CD4-positive, alpha-beta T cell (primary cell): ENCODE data around the gene SSBP3. TPM values are rescaled to one million over a fixed set of nuclear protein-coding genes. Genes with fewer than 3 reads are reported as not detected.

ENCODE experiments used
- ATAC-seq: fragments of 200-7000 bp; cut with Tn5 transposase; one replicate; pipeline ENCODE4 v1.10.0; 2022; ENCODE audit warnings: mild to moderate bottlenecking; ENCODE audit not compliant: poor library complexity
- CTCF ChIA-PET: fragments of 350-600 bp; sonication (Branson Sonifier 250); formaldehyde crosslinking; loops from one replicate; lab custom pipeline; 2021; ENCODE audit warnings: antibody characterized with exemption, inconsistent platforms; lab: Charles Lee
- POLR2A ChIA-PET: fragments of 350-600 bp; sonication (Branson Sonifier 250); formaldehyde crosslinking; loops from one replicate; lab custom pipeline; 2021; ENCODE audit warnings: antibody characterized with exemption, inconsistent platforms; lab: Charles Lee
- DNase-seq, 14 experiments: peaks; one replicate each; pipeline ENCODE4 v3.0.0-alpha.2; 2013 to 2020; ENCODE audit warnings: mixed read lengths in 2 of 14
- H3K27ac ChIP-seq, 2 donors: one replicate each; pipeline versions ENCODE4 v1.5.1 to v1.7.0; 2013; ENCODE audit warnings: low read length in 2 of 2, low read depth in 1 of 2, mild to moderate bottlenecking in 1 of 2
- H3K27me3 ChIP-seq, 2 experiments: 1 replicate in 1 of 2; 2 replicates in 1 of 2; pipeline versions ENCODE4 v1.6.1 to v1.7.0; 2013; ENCODE audit warnings: low read length in 2 of 2, control low read depth in 1 of 2, mild to moderate bottlenecking in 1 of 2, moderate library complexity in 1 of 2; ENCODE audit not compliant: insufficient read depth in 2 of 2, control insufficient read depth in 1 of 2
- H3K36me3 ChIP-seq: one replicate; pipeline ENCODE4 v1.6.1; 2013; ENCODE audit warnings: low read length, control low read depth; ENCODE audit not compliant: insufficient read depth
- H3K4me1 ChIP-seq: one replicate; pipeline ENCODE4 v1.6.1; 2013; ENCODE audit warnings: low read length, control low read depth; ENCODE audit not compliant: insufficient read depth
- H3K4me3 ChIP-seq: one replicate; pipeline ENCODE4 v1.5.1; 2013; ENCODE audit warnings: mild to moderate bottlenecking, low read length, moderate library complexity
- H3K9me3 ChIP-seq, 2 experiments: 1 replicate in 1 of 2; 2 replicates in 1 of 2; pipeline versions ENCODE4 v1.6.1 to v1.7.0; 2013; ENCODE audit warnings: low read length in 2 of 2, mild to moderate bottlenecking in 2 of 2, control low read depth in 1 of 2, moderate library complexity in 1 of 2; ENCODE audit not compliant: control insufficient read depth in 1 of 2, insufficient read depth in 1 of 2
- H3K27ac Mint-ChIP-seq: one replicate; pipeline ENCODE4 v1.8.0; 2020; ENCODE audit warnings: mixed read lengths
- H3K27me3 Mint-ChIP-seq: one replicate; pipeline ENCODE4 v1.8.0; 2021; ENCODE audit warnings: mixed read lengths
- H3K36me3 Mint-ChIP-seq: one replicate; pipeline ENCODE4 v1.8.0; 2021; ENCODE audit warnings: low read depth, mixed read lengths
- H3K4me1 Mint-ChIP-seq: one replicate; pipeline ENCODE4 v1.8.0; 2021; ENCODE audit warnings: low read depth, mixed read lengths
- H3K4me3 Mint-ChIP-seq: one replicate; pipeline ENCODE4 v1.8.0; 2020; ENCODE audit warnings: mild to moderate bottlenecking, mixed read lengths
- H3K9me3 Mint-ChIP-seq: one replicate; pipeline ENCODE4 v1.8.0; 2020; ENCODE audit warnings: mixed read lengths
- CTCF ChIP-seq: fragments of 200-600 bp; IDR thresholded peaks from one replicate; pipeline ENCODE4 v1.8.0; 2022; ENCODE audit warnings: antibody characterized with exemption, mild to moderate bottlenecking
- intact Hi-C, 2 experiments: fragments of 100-400 bp; cut with DNase I in 1 of 2; cut with micrococcal nuclease in 1 of 2; formaldehyde crosslinking; loops; one replicate each; pipeline versions ENCODE4 v1.15.1 to v1.9.0; 2023 to 2025; cut with DNase I, micrococcal nuclease
- total RNA-seq, 174 experiments: library from RNA in 2 of 174; stranded (reverse) in 2 of 174; gene quantifications; one replicate each; pipeline ENCODE4 v1.2.3 and lab custom pipeline; 2021 to 2026

The SSBP3 gene
- total RNA-seq, 2 experiments from 2014 or later, result 50.6 to 52.4 TPM

GRCh38 chr1:54405898-54406293, 298 bp downstream of the SSBP3 start:
- DNase-seq, result no peak
- POLR2A ChIA-PET, result interaction anchor here (0.8 to 2.5 kb wide), 13 partner anchors 22 to 353 kb away, joined by 3 to 138 read pairs (median 7); partner anchors contain the start of genes CYB5RL, MRPL37, TCEANC2 and TMEM59
- Mint-ChIP-seq H3K27ac (no peak overlapping the region), H3K4me1 (peaks cover 78% of the 10 kb centered on the region), H3K9me3 (no peaks in the 10 kb centered on the region), H3K27me3 (no peaks in the 10 kb centered on the region), H3K4me3 (no peak overlapping the region), H3K36me3 (peaks cover 42% of the 10 kb centered on the region)
- H3K27ac ChIP-seq, result no peak overlapping the region
- intact Hi-C loops, result loop anchor here (2.0 to 10.0 kb wide), 10 partner anchors 49 to 569 kb away; partner anchors contain the start of genes TCEANC2 (in 2 of the 2), TMEM59 (in 2 of the 2), NDC1 (in 1 of the 2) and PARS2 (in 1 of the 2)
- H3K27me3 ChIP-seq, result no peaks in the 10 kb centered on the region
- peaks cover 68% of the 10 kb centered on the region for H3K4me1 ChIP-seq
- H3K4me3 ChIP-seq, result peak overlapping the region; percentile 74
- no peaks in the 10 kb centered on the region for H3K9me3 ChIP-seq
- H3K36me3 ChIP-seq, result peaks cover 23% of the 10 kb centered on the region
- no peak for ATAC-seq
- no peak for TF ChIP-seq CTCF
- CTCF ChIA-PET, result interaction anchor here (2.3 kb wide), 2 partner anchors 81 to 83 kb away, joined by 10 to 26 read pairs; no protein-coding TSS in a partner anchor

GRCh38 chr1:54404939-54405897, 976 bp downstream of the SSBP3 start:
- Mint-ChIP-seq H3K4me3 (peak overlapping the region; percentile 92), H3K27me3 (no peaks in the 10 kb centered on the region), H3K36me3 (peaks cover 49% of the 10 kb centered on the region), H3K4me1 (peaks cover 78% of the 10 kb centered on the region), H3K9me3 (no peaks in the 10 kb centered on the region), H3K27ac (peak overlapping the region; percentile 85)
- Histone ChIP-seq H3K36me3 (peaks cover 30% of the 10 kb centered on the region), H3K4me3 (peak overlapping the region; percentile 74), H3K9me3 (no peaks in the 10 kb centered on the region), H3K27ac (no peak overlapping the region), H3K4me1 (peaks cover 72% of the 10 kb centered on the region), H3K27me3 (no peaks in the 10 kb centered on the region)
- TF ChIP-seq CTCF, result no peak
- ChIA-PET POLR2A (interaction anchor here (0.7 to 2.5 kb wide), 10 partner anchors 22 to 352 kb away, joined by 3 to 138 read pairs (median 6); partner anchors contain the start of genes CYB5RL, MRPL37, TCEANC2 and TMEM59), CTCF (interaction anchor here (1.9 kb wide), 1 partner anchor 84 kb away, joined by 13 read pairs; no protein-coding TSS in a partner anchor)
- DNase-seq (peak in 5 of 14 experiments; percentile 15 to 48 (median 42)), ATAC-seq (no peak)
- intact Hi-C loops, result loop anchor here (2.0 to 10.0 kb wide), 9 partner anchors 123 to 568 kb away; partner anchors contain the start of genes TCEANC2 (in 2 of the 2), TMEM59 (in 2 of the 2), IFT25 (in 1 of the 2) and LRRC42 (in 1 of the 2)

GRCh38 chr1:54404263-54404662, 1.9 kb downstream of the SSBP3 start:
- Mint-ChIP-seq H3K27me3 (no peaks in the 10 kb centered on the region), H3K36me3 (peaks cover 58% of the 10 kb centered on the region), H3K9me3 (no peaks in the 10 kb centered on the region), H3K4me3 (peak overlapping the region; percentile 92), H3K4me1 (peaks cover 77% of the 10 kb centered on the region), H3K27ac (peak overlapping the region; percentile 85)
- ATAC-seq, result no peak
- POLR2A ChIA-PET, result interaction anchor here (1.0 to 1.6 kb wide), 2 partner anchors 204 to 351 kb away, joined by 3 to 9 read pairs; partner anchors contain the start of genes CYB5RL, MRPL37, TCEANC2 and TMEM59
- no peak for TF ChIP-seq CTCF
- peak overlapping the region; percentile 74 for H3K4me3 ChIP-seq
- CTCF ChIA-PET, result interaction anchor here (1.9 kb wide), 1 partner anchor 85 kb away, joined by 13 read pairs; no protein-coding TSS in a partner anchor
- intact Hi-C loops, result loop anchor here (2.0 to 10.0 kb wide), 4 partner anchors 122 to 457 kb away; partner anchors contain the start of genes IFT25 (in 1 of the 2), LRRC42 (in 1 of the 2), TCEANC2 (in 1 of the 2) and TMEM59 (in 1 of the 2)
- no peak overlapping the region for H3K27ac ChIP-seq
- H3K4me1 ChIP-seq, result peaks cover 63% of the 10 kb centered on the region
- H3K36me3 ChIP-seq, result peaks cover 39% of the 10 kb centered on the region
- no peak for DNase-seq
- H3K27me3 ChIP-seq, result no peaks in the 10 kb centered on the region
- H3K9me3 ChIP-seq, result no peaks in the 10 kb centered on the region
